ENCODE results near the gene EPHA3. TPM values are rescaled to one million over a fixed set of nuclear protein-coding genes. Genes with fewer than 3 reads are reported as not detected.

The EPHA3 gene
- total RNA-seq, 4 donors from 2014 or later: 0.53 to 3.3 (median 0.88) TPM

- TF ChIP-seq CTCF (IDR thresholded peaks at IDR 0.05) (no peak), POLR2A (IDR thresholded peaks at IDR 0.05) (no peak)
- H3K4me3 ChIP-seq: no peak overlapping the region
These were observed 149.5 kb downstream of the EPHA3 start for GRCh38 chr3:89256882-89257281.

GRCh38 chr3:89260721-89261120 is 153.3 kb downstream of the EPHA3 start:
- no peaks in the 10 kb centered on the region for H3K4me1 ChIP-seq
- no peak for DNase-seq
- no peak overlapping the region for H3K4me3 ChIP-seq
- no peak overlapping the region for H3K27ac ChIP-seq
- no peaks in the 10 kb centered on the region for H3K9me3 ChIP-seq
- TF ChIP-seq POLR2A (IDR thresholded peaks at IDR 0.05): no peak
- no peak for TF ChIP-seq CTCF (IDR thresholded peaks at IDR 0.05)
- H3K27me3 ChIP-seq: no peaks in the 10 kb centered on the region
- H3K36me3 ChIP-seq: no peaks in the 10 kb centered on the region

More at GRCh38 chr3:89256882-89257281, 149.5 kb downstream of the EPHA3 start:
- Histone ChIP-seq H3K4me1 (no peaks in the 10 kb centered on the region), H3K27me3 (no peaks in the 10 kb centered on the region), H3K27ac (no peak overlapping the region), H3K36me3 (no peaks in the 10 kb centered on the region), H3K9me3 (no peaks in the 10 kb centered on the region)
- no peak for DNase-seq

GRCh38 chr3:89261673-89262072 is 154.3 kb downstream of the EPHA3 start:
- no peak for DNase-seq
- Histone ChIP-seq H3K9me3 (no peaks in the 10 kb centered on the region), H3K36me3 (no peaks in the 10 kb centered on the region), H3K27ac (no peak overlapping the region), H3K4me1 (no peaks in the 10 kb centered on the region), H3K4me3 (no peak overlapping the region), H3K27me3 (no peaks in the 10 kb centered on the region)
- TF ChIP-seq CTCF (IDR thresholded peaks at IDR 0.05): no peak
- TF ChIP-seq POLR2A (IDR thresholded peaks at IDR 0.05): no peak

GRCh38 chr3:89262309-89262929 is 155.0 kb downstream of the EPHA3 start:
- no peaks in the 10 kb centered on the region for H3K9me3 ChIP-seq
- no peaks in the 10 kb centered on the region for H3K27me3 ChIP-seq
- no peaks in the 10 kb centered on the region for H3K4me1 ChIP-seq
- no peak for DNase-seq
- H3K4me3 ChIP-seq: no peak overlapping the region
- no peaks in the 10 kb centered on the region for H3K36me3 ChIP-seq
- TF ChIP-seq CTCF (IDR thresholded peaks at IDR 0.05): no peak
- no peak overlapping the region for H3K27ac ChIP-seq

- no peaks in the 10 kb centered on the region for H3K36me3 ChIP-seq
- no peaks in the 10 kb centered on the region for H3K27me3 ChIP-seq
- TF ChIP-seq CTCF (IDR thresholded peaks at IDR 0.05) (no peak), POLR2A (IDR thresholded peaks at IDR 0.05) (no peak)
- H3K9me3 ChIP-seq: no peaks in the 10 kb centered on the region
- no peaks in the 10 kb centered on the region for H3K4me1 ChIP-seq
- no peak overlapping the region for H3K27ac ChIP-seq
- no peak for DNase-seq
- H3K4me3 ChIP-seq: no peak overlapping the region
These were observed 156.7 kb downstream of the EPHA3 start for GRCh38 chr3:89264037-89264560.
